Measurements from ENCODE around the gene RCN2. TPM values are rescaled to one million over a fixed set of nuclear protein-coding genes. Genes with fewer than 3 reads are reported as not detected.
A peak's percentile ranks its signal among the peaks of the same experiment; 100 is the strongest.

Gene RCN2
- total and polyA plus RNA-seq, 2 of the 13 experiments (the other 11 are each of a cell fraction or from before 2014, with no cell fraction given): 84.4 to 89.0 TPM

- TF ChIP-seq ZBTB10 (CRISPR knock-in tag; IDR thresholded peaks at IDR 0.05; ENCODE audit: borderline replicate concordance) (peak; percentile 69; the same call in 1 of the 2 replicates), KLF15 (CRISPR knock-in tag; IDR thresholded peaks at IDR 0.05; ENCODE audit: borderline replicate concordance) (peak; percentile 96; the same call in 1 of the 2 replicates), ZNF282 (IDR thresholded peaks at IDR 0.05; ENCODE audit: partially characterized antibody) (no peak), MYC (CRISPR knock-in tag; IDR thresholded peaks at IDR 0.05; ENCODE audit: borderline replicate concordance) (peak; percentile 82), ZFP91 (CRISPR knock-in tag; IDR thresholded peaks at IDR 0.05; ENCODE audit: borderline replicate concordance) (peak; percentile 76; the same call in 1 of the 2 replicates), HBP1 (CRISPR knock-in tag; IDR thresholded peaks at IDR 0.05; ENCODE audit: low read depth) (no peak; the same call in 1 of the 2 replicates), ZNF749 (CRISPR knock-in tag; IDR thresholded peaks at IDR 0.05; ENCODE audit: borderline replicate concordance) (peak; percentile 86), NR3C1 (CRISPR knock-in tag; IDR thresholded peaks at IDR 0.05) (no peak), HNRNPH1 (optimal IDR thresholded peaks at IDR 0.05; ENCODE audit: low read depth, low read length) (no peak), ZNF550 (CRISPR knock-in tag; IDR thresholded peaks at IDR 0.05; ENCODE audit: borderline replicate concordance) (no peak), TOPORS (CRISPR knock-in tag; IDR thresholded peaks at IDR 0.05) (no peak), ZNF275 (CRISPR knock-in tag; IDR thresholded peaks at IDR 0.05; ENCODE audit: borderline replicate concordance) (0 out of 2 replicates have a peak, but pooled peaks have one; percentile 20), ZMAT3 (CRISPR knock-in tag; conservative IDR thresholded peaks at IDR 0.05) (peak; percentile 99), SALL2 (CRISPR knock-in tag; IDR thresholded peaks at IDR 0.05) (peak; percentile 33; the same call in 1 of the 2 replicates), ZNF615 (CRISPR knock-in tag; IDR thresholded peaks at IDR 0.05; ENCODE audit: borderline replicate concordance) (peak; percentile 80; the same call in 1 of the 2 replicates), CBX2 (IDR thresholded peaks at IDR 0.05; ENCODE audit: low read depth, low read length) (no peak), CBX2 (CRISPR knock-in tag; IDR thresholded peaks at IDR 0.05; ENCODE audit: low read depth) (0 out of 2 replicates have a peak, but pooled peaks have one; percentile 83), LRRFIP1 (CRISPR knock-in tag; conservative IDR thresholded peaks at IDR 0.05) (no peak)
Measured at GRCh38 chr15:76905013-76905839, 26.3 kb upstream of the RCN2 start, which contains the start of gene SCAPER (continued).
